Measurements from ENCODE around the gene ERCC4. TPM values are rescaled to one million over a fixed set of nuclear protein-coding genes. Genes with fewer than 3 reads are reported as not detected.
"Not testable (repeated sequence)": the region's sequence is repeated elsewhere in the genome, so short reads cannot be mapped to it uniquely, and the experiment has no call there.

Gene ERCC4
- total RNA-seq, 1 donor from 2014 or later: 14.5 TPM

GRCh38 chr16:13883881-13884280, 36.1 kb upstream of the ERCC4 start:
- no peak overlapping the region for H3K27ac Mint-ChIP-seq (ENCODE audit: unreplicated experiment)
- H3K9me3 Mint-ChIP-seq (ENCODE audit: unreplicated experiment): no peaks in the 10 kb centered on the region
- DNase-seq: no peak
- H3K4me1 Mint-ChIP-seq (ENCODE audit: low read depth, unreplicated experiment): no peaks in the 10 kb centered on the region
- H3K36me3 Mint-ChIP-seq (ENCODE audit: unreplicated experiment): no peaks in the 10 kb centered on the region
- no peaks in the 10 kb centered on the region for H3K27me3 Mint-ChIP-seq (ENCODE audit: unreplicated experiment)
- TF ChIP-seq CTCF (IDR thresholded peaks at IDR 0.05; ENCODE audit: partially characterized antibody, unreplicated experiment): no peak
- no peak overlapping the region for H3K4me3 Mint-ChIP-seq (ENCODE audit: unreplicated experiment)

- Mint-ChIP-seq H3K36me3 (ENCODE audit: unreplicated experiment) (peaks cover 11% of the 10 kb centered on the region), H3K4me3 (ENCODE audit: unreplicated experiment) (no peak overlapping the region), H3K27ac (ENCODE audit: unreplicated experiment) (no peak overlapping the region), H3K27me3 (ENCODE audit: unreplicated experiment) (no peaks in the 10 kb centered on the region), H3K9me3 (ENCODE audit: unreplicated experiment) (no peaks in the 10 kb centered on the region), H3K4me1 (ENCODE audit: low read depth, unreplicated experiment) (no peaks in the 10 kb centered on the region)
- no peak for DNase-seq
- TF ChIP-seq CTCF (IDR thresholded peaks at IDR 0.05; ENCODE audit: partially characterized antibody, unreplicated experiment): no peak
Observed at GRCh38 chr16:13885700-13886099, 34.3 kb upstream of the ERCC4 start.

GRCh38 chr16:13886608-13887007, 33.3 kb upstream of the ERCC4 start:
- Mint-ChIP-seq H3K27ac (ENCODE audit: unreplicated experiment) (no peak overlapping the region), H3K9me3 (ENCODE audit: unreplicated experiment) (no peaks in the 10 kb centered on the region), H3K27me3 (ENCODE audit: unreplicated experiment) (no peaks in the 10 kb centered on the region), H3K4me1 (ENCODE audit: low read depth, unreplicated experiment) (no peaks in the 10 kb centered on the region), H3K4me3 (ENCODE audit: unreplicated experiment) (no peak overlapping the region), H3K36me3 (ENCODE audit: unreplicated experiment) (peaks cover 11% of the 10 kb centered on the region)
- no peak for TF ChIP-seq CTCF (IDR thresholded peaks at IDR 0.05; ENCODE audit: partially characterized antibody, unreplicated experiment)
- no peak for DNase-seq

GRCh38 chr16:13889323-13889722, 30.6 kb upstream of the ERCC4 start:
- H3K9me3 Mint-ChIP-seq (ENCODE audit: unreplicated experiment); H3K4me1 Mint-ChIP-seq (ENCODE audit: low read depth, unreplicated experiment); H3K4me3 Mint-ChIP-seq (ENCODE audit: unreplicated experiment); H3K27ac Mint-ChIP-seq (ENCODE audit: unreplicated experiment); DNase-seq; H3K27me3 Mint-ChIP-seq (ENCODE audit: unreplicated experiment): not testable (repeated sequence)
- H3K36me3 Mint-ChIP-seq (ENCODE audit: unreplicated experiment): peaks cover 11% of the 10 kb centered on the region

GRCh38 chr16:13892301-13892700, 27.7 kb upstream of the ERCC4 start:
- Mint-ChIP-seq H3K4me3 (ENCODE audit: unreplicated experiment) (no peak overlapping the region), H3K27me3 (ENCODE audit: unreplicated experiment) (peaks cover 4% of the 10 kb centered on the region), H3K36me3 (ENCODE audit: unreplicated experiment) (peaks cover 11% of the 10 kb centered on the region), H3K4me1 (ENCODE audit: low read depth, unreplicated experiment) (no peaks in the 10 kb centered on the region), H3K9me3 (ENCODE audit: unreplicated experiment) (no peaks in the 10 kb centered on the region), H3K27ac (ENCODE audit: unreplicated experiment) (no peak overlapping the region)
- TF ChIP-seq CTCF (IDR thresholded peaks at IDR 0.05; ENCODE audit: partially characterized antibody, unreplicated experiment): no peak
- DNase-seq: no peak

GRCh38 chr16:13895516-13895915, 24.4 kb upstream of the ERCC4 start:
- no peak for TF ChIP-seq CTCF (IDR thresholded peaks at IDR 0.05; ENCODE audit: partially characterized antibody, unreplicated experiment)
- H3K27me3 Mint-ChIP-seq (ENCODE audit: unreplicated experiment): peaks cover 4% of the 10 kb centered on the region
- no peaks in the 10 kb centered on the region for H3K9me3 Mint-ChIP-seq (ENCODE audit: unreplicated experiment)
- H3K36me3 Mint-ChIP-seq (ENCODE audit: unreplicated experiment): peaks cover under 1% of the 10 kb centered on the region
- no peak for DNase-seq
- no peaks in the 10 kb centered on the region for H3K4me1 Mint-ChIP-seq (ENCODE audit: low read depth, unreplicated experiment)
- H3K4me3 Mint-ChIP-seq (ENCODE audit: unreplicated experiment): no peak overlapping the region
- no peak overlapping the region for H3K27ac Mint-ChIP-seq (ENCODE audit: unreplicated experiment)

Data from glutamatergic neuron (in vitro differentiated cells).